ENCODE data around the gene LTBP3. TPM values are rescaled to one million over a fixed set of nuclear protein-coding genes. Genes with fewer than 3 reads are reported as not detected.

LTBP3 gene
- total RNA-seq, 4 donors from 2014 or later: 48.7 to 467 (median 140) TPM

DNA sequence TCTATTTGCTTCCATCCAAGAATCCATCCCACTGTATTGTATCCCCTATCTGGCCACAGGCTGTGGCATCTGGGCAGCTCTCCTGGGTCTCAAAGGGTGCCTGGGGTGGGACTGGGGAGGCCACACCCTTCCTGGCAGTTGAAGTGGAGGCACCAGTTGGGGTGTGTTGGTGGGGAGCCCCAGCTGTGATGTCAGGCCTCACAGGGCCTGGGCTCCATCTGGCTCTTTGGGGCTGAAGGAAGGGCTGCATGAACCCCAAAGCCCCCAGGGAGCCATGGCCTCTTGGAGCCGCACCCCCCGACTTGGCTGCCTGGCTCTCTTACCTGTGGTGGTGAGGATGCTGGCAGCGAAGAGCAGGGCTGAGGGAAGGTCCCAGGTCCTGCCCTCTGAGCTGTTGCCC, 37.0 kb upstream of the LTBP3 start:
- peaks cover 0 to 26% (median 18%) of the 10 kb centered on the region in 4 donors for H3K4me1 ChIP-seq
- no peak overlapping the region for H3K4me3 ChIP-seq
- no peaks in the 10 kb centered on the region for H3K27me3 ChIP-seq
- in situ Hi-C loops (cut with MboI; ENCODE audit: low pct_ligation_motif_present in 1 of 4, low pct_unique_long_range_greater_than_20kb in 1 of 4, low sequenced_read_pairs in 3 of 4): no loop called here
- DNase-seq: peak; percentile 11
- peaks cover 0 to 15% (median 5%) of the 10 kb centered on the region in 4 donors for H3K36me3 ChIP-seq
- H3K9me3 ChIP-seq: no peaks in the 10 kb centered on the region
- TF ChIP-seq, protein P1, sequence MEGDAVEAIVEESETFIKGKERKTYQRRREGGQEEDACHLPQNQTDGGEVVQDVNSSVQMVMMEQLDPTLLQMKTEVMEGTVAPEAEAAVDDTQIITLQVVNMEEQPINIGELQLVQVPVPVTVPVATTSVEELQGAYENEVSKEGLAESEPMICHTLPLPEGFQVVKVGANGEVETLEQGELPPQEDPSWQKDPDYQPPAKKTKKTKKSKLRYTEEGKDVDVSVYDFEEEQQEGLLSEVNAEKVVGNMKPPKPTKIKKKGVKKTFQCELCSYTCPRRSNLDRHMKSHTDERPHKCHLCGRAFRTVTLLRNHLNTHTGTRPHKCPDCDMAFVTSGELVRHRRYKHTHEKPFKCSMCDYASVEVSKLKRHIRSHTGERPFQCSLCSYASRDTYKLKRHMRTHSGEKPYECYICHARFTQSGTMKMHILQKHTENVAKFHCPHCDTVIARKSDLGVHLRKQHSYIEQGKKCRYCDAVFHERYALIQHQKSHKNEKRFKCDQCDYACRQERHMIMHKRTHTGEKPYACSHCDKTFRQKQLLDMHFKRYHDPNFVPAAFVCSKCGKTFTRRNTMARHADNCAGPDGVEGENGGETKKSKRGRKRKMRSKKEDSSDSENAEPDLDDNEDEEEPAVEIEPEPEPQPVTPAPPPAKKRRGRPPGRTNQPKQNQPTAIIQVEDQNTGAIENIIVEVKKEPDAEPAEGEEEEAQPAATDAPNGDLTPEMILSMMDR (IDR thresholded peaks at IDR 0.05): no peak
- TF ChIP-seq POLR2A (IDR thresholded peaks at IDR 0.05): no peak
- no peak for TF ChIP-seq EP300 (IDR thresholded peaks at IDR 0.05; ENCODE audit: low read depth)
- no peak for TF ChIP-seq POLR2AphosphoS5 (IDR thresholded peaks at IDR 0.05)
- H3K27ac ChIP-seq: no peak overlapping the region
- intact Hi-C loops (cut with DNase I; ENCODE audit: low total_unique reads): no loop called here
- WGBS, 2 donors (ENCODE audit: low coverage in 1 of 2): 68% methylated on average over 3 of the region's 3 CpGs; no CpG with 5 or more reads in 1 of the 2 donors

DNA sequence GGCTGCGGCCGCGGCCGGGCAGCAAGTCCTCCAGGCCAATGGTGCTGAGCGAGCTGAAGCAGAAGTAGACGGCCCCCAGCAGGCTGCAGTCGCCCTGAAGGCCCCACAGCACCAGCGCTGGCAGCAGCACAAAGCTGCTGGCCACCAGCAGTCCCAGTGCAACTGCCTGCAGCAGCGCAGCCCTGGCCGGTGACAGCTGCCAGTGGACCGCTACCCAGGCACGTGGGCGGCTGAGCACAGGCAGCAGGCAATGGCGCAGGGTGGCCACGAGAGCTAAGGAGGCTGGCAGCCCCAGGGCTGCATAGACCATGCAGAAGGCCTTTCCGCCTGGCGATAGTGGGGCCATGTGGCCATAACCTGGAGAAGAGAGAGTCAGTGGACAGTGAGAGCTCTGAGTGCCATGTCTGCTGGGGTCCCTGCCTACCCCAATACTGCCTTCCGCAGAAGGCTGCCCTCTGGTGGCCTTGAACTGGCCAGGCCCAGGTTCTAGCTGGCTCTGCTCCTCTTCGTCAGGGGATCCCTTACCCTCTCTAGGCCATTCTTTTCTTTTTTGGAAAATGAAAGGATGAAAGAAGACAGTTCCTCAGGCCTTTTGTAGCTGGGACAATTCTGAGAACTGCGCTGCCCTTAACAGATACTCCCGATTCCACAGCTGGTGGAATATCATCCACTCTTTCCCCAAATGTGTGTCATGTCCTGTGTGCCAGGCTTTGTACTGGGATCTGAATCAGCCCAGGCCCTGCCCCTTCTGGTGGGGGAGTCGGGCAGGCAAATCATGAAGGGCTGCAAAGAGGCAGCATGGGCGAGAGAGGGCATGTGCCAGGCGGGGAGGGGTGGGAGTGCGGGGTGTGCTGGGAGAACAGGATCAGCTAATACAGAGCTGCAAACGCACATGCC, 35.6 kb upstream of the LTBP3 start:
- Histone ChIP-seq H3K27ac (peak overlapping the region in 3 of 4 donors; percentile 36 to 57 (median 52)), H3K9me3 (no peaks in the 10 kb centered on the region), H3K4me3 (no peak overlapping the region), H3K36me3 (peaks cover 0 to 13% (median 5%) of the 10 kb centered on the region in 4 donors), H3K27me3 (no peaks in the 10 kb centered on the region), H3K4me1 (peaks cover 0 to 27% (median 18%) of the 10 kb centered on the region in 4 donors)
- intact Hi-C loops (cut with DNase I; ENCODE audit: low total_unique reads) (loop anchor here (5.0 kb wide), 1 partner anchor 51 kb away; no protein-coding TSS in a partner anchor), in situ Hi-C loops (cut with MboI; ENCODE audit: low pct_ligation_motif_present in 1 of 4, low pct_unique_long_range_greater_than_20kb in 1 of 4, low sequenced_read_pairs in 3 of 4) (no loop called here)
- peak; percentile 49 for DNase-seq
- 78 to 90% methylated on average over 2 to 21 of the region's 26 CpGs for WGBS, 2 donors (ENCODE audit: low coverage in 1 of 2)
- TF ChIP-seq, protein P1 (IDR thresholded peaks at IDR 0.05): peak; percentile 64 to 73 (median 67)
- TF ChIP-seq POLR2A (IDR thresholded peaks at IDR 0.05) (no peak), EP300 (IDR thresholded peaks at IDR 0.05; ENCODE audit: low read depth) (no peak), POLR2AphosphoS5 (IDR thresholded peaks at IDR 0.05) (peak in 2 of 3 donors; percentile 27 to 46)

DNA sequence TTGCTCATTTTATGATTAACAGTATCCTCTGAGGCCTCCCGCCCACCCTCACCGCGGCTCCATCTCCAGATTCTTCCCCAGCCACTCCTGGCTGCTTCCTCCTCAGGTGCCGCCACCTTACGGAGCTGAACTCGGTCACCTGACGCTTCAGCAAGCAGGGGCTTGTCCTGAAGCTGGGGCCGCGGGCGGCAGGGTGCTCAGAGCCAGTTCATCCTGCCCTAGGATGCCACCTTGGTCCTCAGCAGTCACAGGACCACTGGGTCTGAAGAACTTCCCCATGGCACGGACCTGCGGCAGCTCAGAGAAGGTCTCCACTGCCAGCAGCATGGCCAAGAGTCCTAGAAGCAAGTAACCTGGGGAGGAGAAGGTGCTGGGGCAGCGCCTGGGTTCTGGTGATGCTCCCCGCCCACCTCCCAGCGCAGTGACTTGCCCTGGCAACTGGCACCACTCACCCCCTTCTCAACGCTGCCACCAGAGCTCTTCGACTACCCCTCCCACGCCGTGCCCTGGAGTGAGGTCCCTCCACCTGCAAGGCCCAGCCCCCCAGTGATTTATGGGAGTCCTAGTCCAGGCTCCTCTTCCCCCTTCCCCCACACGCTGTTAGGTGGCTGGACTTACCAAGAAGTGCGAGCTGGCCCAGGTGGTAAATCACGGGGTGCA, 34.8 kb upstream of the LTBP3 start:
- Histone ChIP-seq H3K9me3 (no peaks in the 10 kb centered on the region), H3K27ac (peak overlapping the region; percentile 57 to 66 (median 64)), H3K36me3 (peaks cover 0 to 5% (median 1%) of the 10 kb centered on the region in 4 donors), H3K4me1 (peaks cover 5 to 35% (median 25%) of the 10 kb centered on the region in 4 donors), H3K27me3 (no peaks in the 10 kb centered on the region), H3K4me3 (no peak overlapping the region)
- 75% methylated on average over 22 of the region's 22 CpGs; no CpG with 5 or more reads in 1 of the 2 donors for WGBS, 2 donors (ENCODE audit: low coverage in 1 of 2)
- no peak for TF ChIP-seq EP300 (IDR thresholded peaks at IDR 0.05; ENCODE audit: low read depth)
- no peak for TF ChIP-seq POLR2AphosphoS5 (IDR thresholded peaks at IDR 0.05)
- TF ChIP-seq, protein P1 (IDR thresholded peaks at IDR 0.05): no peak
- no peak for TF ChIP-seq POLR2A (IDR thresholded peaks at IDR 0.05)
- in situ Hi-C loops (cut with MboI; ENCODE audit: low pct_ligation_motif_present in 1 of 4, low pct_unique_long_range_greater_than_20kb in 1 of 4, low sequenced_read_pairs in 3 of 4) (no loop called here), intact Hi-C loops (cut with DNase I; ENCODE audit: low total_unique reads) (loop anchor here (5.0 kb wide), 1 partner anchor 51 kb away; no protein-coding TSS in a partner anchor)
- no peak for DNase-seq

Measured in transverse colon (tissue), 4 donors.